Ishikawa (cell line): ENCODE measurements around the gene CDH24.

Source experiments
- CEBPB ChIP-seq: IDR thresholded peaks from 2 replicates; pipeline ENCODE4 v1.6.1; 2012
- CREB1 ChIP-seq: IDR thresholded peaks from 2 replicates; pipeline ENCODE4 v1.6.1; 2012; ENCODE audit warnings: low read depth
- EGR1 ChIP-seq: IDR thresholded peaks from 2 replicates; pipeline ENCODE4 v1.6.1; 2012
- EP300 ChIP-seq: IDR thresholded peaks from 2 replicates; pipeline ENCODE4 v1.6.1; 2012; ENCODE audit warnings: borderline replicate concordance
- FOXM1 ChIP-seq: IDR thresholded peaks from 2 replicates; pipeline ENCODE4 v1.6.1; 2012; ENCODE audit warnings: low read depth, borderline replicate concordance
- MAX ChIP-seq: IDR thresholded peaks from 2 replicates; pipeline ENCODE4 v1.6.1; 2012
- NFIC ChIP-seq: IDR thresholded peaks from 2 replicates; pipeline ENCODE4 v1.6.1; 2012
- RAD21 ChIP-seq: IDR thresholded peaks from 2 replicates; pipeline ENCODE4 v1.6.1; 2012; ENCODE audit warnings: low read depth
- TAF1 ChIP-seq: IDR thresholded peaks from 2 replicates; pipeline ENCODE4 v1.6.1; 2012; ENCODE audit warnings: low read depth, mild to moderate bottlenecking
- TCF12 ChIP-seq: IDR thresholded peaks from 2 replicates; pipeline ENCODE4 v1.6.1; 2012; ENCODE audit warnings: low read depth
- TEAD4 ChIP-seq: IDR thresholded peaks from 2 replicates; pipeline ENCODE4 v1.6.1; 2012
- YY1 ChIP-seq: IDR thresholded peaks from 2 replicates; pipeline ENCODE4 v1.6.1; 2012; ENCODE audit warnings: low read depth
- ZBTB7A ChIP-seq: IDR thresholded peaks from 2 replicates; pipeline ENCODE4 v1.6.1; 2012; ENCODE audit warnings: low read depth
- TF ChIP-seq, protein P1 (sequence below): IDR thresholded peaks from 2 replicates; pipeline ENCODE4 v1.6.1; 2012
- TF ChIP-seq, protein P2 (sequence below): IDR thresholded peaks from 2 replicates; pipeline ENCODE4 v1.6.1; 2012; ENCODE audit warnings: low read depth, mild to moderate bottlenecking

The CDH24 gene

GRCh38 chr14:23056956-23057756, at the start of gene CDH24:
TSS of gene CDH24 (minus strand) at chr14:23057520. CDS start at chr14:23055733, 1,787 bp downstream.
- TF ChIP-seq CEBPB: no peak
- TF ChIP-seq FOXM1: no peak
- peak; percentile 27; the same call in 1 of the 2 replicates for TF ChIP-seq EGR1

DNA sequence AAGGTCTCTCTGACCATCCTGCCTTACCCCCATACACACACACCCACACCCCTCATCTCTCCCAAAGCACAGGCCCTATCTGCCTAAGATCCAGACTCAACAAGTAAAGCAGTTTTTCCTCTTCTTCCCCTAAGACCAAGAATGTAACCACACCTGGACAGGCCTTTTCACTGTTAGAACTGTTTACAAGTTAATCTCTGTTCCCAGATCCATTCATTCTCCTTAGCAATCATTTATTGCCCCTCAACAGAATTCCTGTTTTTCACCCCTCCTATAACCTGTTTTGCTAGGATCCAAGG, 49.4 kb upstream of the CDH24 start:
- no peak for TF ChIP-seq FOXM1
- TF ChIP-seq, protein P1, sequence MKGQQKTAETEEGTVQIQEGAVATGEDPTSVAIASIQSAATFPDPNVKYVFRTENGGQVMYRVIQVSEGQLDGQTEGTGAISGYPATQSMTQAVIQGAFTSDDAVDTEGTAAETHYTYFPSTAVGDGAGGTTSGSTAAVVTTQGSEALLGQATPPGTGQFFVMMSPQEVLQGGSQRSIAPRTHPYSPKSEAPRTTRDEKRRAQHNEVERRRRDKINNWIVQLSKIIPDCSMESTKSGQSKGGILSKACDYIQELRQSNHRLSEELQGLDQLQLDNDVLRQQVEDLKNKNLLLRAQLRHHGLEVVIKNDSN: no peak

DNA sequence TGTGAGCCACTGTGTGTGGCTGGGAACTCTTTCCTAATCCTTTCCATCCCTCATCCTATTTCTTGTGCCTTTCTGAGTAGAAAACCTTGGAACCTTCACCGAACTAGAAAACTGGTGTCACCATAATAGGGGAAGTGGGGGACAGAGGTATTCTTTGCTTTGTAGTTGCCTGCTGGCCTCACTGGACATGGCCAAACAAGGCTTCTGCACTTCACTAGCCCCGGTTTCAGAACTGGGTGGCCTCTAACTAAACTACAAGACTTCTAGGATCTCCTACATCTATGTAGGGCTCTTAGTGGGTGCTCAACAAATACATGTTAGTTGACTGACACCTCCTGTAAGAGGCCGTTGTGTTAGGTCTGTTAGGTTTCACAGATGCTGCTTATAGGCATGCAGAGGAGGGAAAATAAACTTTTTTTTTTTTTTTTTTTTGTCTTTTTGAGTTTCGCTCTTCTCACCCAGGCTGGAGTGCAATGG, 48.1 kb upstream of the CDH24 start:
- TF ChIP-seq CREB1 (no peak), TCF12 (no peak), YY1 (no peak), ZBTB7A (no peak), RAD21 (no peak), TAF1 (no peak), MAX (no peak), EGR1 (no peak), EP300 (no peak), TEAD4 (no peak)
- TF ChIP-seq, protein P1: no peak
- TF ChIP-seq, protein P2, sequence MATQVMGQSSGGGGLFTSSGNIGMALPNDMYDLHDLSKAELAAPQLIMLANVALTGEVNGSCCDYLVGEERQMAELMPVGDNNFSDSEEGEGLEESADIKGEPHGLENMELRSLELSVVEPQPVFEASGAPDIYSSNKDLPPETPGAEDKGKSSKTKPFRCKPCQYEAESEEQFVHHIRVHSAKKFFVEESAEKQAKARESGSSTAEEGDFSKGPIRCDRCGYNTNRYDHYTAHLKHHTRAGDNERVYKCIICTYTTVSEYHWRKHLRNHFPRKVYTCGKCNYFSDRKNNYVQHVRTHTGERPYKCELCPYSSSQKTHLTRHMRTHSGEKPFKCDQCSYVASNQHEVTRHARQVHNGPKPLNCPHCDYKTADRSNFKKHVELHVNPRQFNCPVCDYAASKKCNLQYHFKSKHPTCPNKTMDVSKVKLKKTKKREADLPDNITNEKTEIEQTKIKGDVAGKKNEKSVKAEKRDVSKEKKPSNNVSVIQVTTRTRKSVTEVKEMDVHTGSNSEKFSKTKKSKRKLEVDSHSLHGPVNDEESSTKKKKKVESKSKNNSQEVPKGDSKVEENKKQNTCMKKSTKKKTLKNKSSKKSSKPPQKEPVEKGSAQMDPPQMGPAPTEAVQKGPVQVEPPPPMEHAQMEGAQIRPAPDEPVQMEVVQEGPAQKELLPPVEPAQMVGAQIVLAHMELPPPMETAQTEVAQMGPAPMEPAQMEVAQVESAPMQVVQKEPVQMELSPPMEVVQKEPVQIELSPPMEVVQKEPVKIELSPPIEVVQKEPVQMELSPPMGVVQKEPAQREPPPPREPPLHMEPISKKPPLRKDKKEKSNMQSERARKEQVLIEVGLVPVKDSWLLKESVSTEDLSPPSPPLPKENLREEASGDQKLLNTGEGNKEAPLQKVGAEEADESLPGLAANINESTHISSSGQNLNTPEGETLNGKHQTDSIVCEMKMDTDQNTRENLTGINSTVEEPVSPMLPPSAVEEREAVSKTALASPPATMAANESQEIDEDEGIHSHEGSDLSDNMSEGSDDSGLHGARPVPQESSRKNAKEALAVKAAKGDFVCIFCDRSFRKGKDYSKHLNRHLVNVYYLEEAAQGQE: no peak

GRCh38 chr14:23104591-23105347, 47.4 kb upstream of the CDH24 start, which contains the start of gene CIROP:
TSS of gene CIROP (minus strand) at chr14:23104989. CDS start at chr14:23104920, 69 bp downstream.
- TF ChIP-seq, protein P2: no peak
- TF ChIP-seq YY1 (no peak), EP300 (no peak), TEAD4 (no peak), FOXM1 (no peak), NFIC (no peak), CREB1 (no peak), ZBTB7A (no peak), TCF12 (no peak), MAX (no peak), CEBPB (no peak), RAD21 (no peak), TAF1 (no peak), EGR1 (no peak)
- TF ChIP-seq, protein P1: no peak

DNA sequence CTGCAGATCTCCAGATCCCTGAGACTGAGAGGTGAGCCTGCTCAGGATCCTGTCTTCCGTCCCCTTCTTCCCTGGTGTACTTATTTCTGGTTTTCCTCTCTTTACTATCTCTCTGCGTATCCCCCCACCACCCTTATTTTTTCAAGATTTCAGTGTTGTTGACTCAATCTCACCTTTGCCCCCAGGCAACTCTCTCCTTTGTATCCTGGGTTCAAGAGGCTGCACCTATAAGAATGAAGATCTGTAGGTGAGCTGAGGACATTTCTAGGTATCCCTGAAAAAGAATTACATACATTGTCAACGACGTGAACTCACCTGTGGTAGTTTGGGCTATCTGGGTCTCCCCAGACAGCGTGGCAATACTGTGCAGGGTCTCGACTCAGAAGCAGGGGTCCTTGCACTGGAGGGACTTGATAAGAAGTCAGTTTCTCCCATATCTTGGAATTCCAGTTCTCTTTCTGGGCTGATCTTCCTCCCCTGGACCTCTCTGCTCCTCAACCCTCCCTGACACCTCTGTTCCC, 46.8 kb upstream of the CDH24 start:
- TF ChIP-seq RAD21 (no peak), CREB1 (no peak), TEAD4 (no peak)
